Measurements from ENCODE around the gene GNS. TPM values are rescaled to one million over a fixed set of nuclear protein-coding genes. Genes with fewer than 3 reads are reported as not detected.

GNS gene
- total RNA-seq, 1 experiment from 2014 or later: 55.1 TPM

GRCh38 chr12:64742416-64742815 lies 16.8 kb downstream of the GNS start:
- Histone ChIP-seq H3K27me3 (ENCODE audit: low read length) (no peaks in the 10 kb centered on the region), H3K9me2 (replicated peaks; ENCODE audit: low read length) (no peaks in the 10 kb centered on the region), H3K9me3 (ENCODE audit: low read length) (no peaks in the 10 kb centered on the region), H3F3A (ENCODE audit: low read length, unreplicated experiment) (peaks cover 3% of the 10 kb centered on the region), H3K27ac (ENCODE audit: low read length) (no peak overlapping the region), H3K4me3 (ENCODE audit: low read length) (no peak overlapping the region), H3K79me2 (ENCODE audit: low read length) (peaks cover 5% of the 10 kb centered on the region; the same call in 1 of the 2 replicates), H3K4me1 (ENCODE audit: insufficient read depth, low read length) (peaks cover 41% of the 10 kb centered on the region), H2AFZ (ENCODE audit: low read length) (no peak overlapping the region), H4K20me1 (ENCODE audit: low read length) (no peaks in the 10 kb centered on the region), H3K9ac (ENCODE audit: low read length) (no peak overlapping the region), H3K36me3 (ENCODE audit: low read depth, low read length) (peaks cover 26% of the 10 kb centered on the region), H3K4me2 (ENCODE audit: low read length) (no peak overlapping the region)
- intact Hi-C loops (cut with micrococcal nuclease): no loop called here
- DNase-seq (no peak), ATAC-seq (no peak)
- no TSS peak for BruUV-seq (replicated peaks)
- CTCF ChIA-PET: no interaction called here
- POLR2A ChIA-PET (ENCODE audit: unreplicated experiment): no interaction called here
- no peak for TF ChIP-seq EZH2phosphoT487 (IDR thresholded peaks at IDR 0.05; ENCODE audit: borderline replicate concordance, low read length)
- no peak for TF ChIP-seq EZH2 (IDR thresholded peaks at IDR 0.05; ENCODE audit: low read length, unreplicated experiment)
- no peak for TF ChIP-seq CTCF (conservative IDR thresholded peaks at IDR 0.05; ENCODE audit: low read depth, low read length)

DNA sequence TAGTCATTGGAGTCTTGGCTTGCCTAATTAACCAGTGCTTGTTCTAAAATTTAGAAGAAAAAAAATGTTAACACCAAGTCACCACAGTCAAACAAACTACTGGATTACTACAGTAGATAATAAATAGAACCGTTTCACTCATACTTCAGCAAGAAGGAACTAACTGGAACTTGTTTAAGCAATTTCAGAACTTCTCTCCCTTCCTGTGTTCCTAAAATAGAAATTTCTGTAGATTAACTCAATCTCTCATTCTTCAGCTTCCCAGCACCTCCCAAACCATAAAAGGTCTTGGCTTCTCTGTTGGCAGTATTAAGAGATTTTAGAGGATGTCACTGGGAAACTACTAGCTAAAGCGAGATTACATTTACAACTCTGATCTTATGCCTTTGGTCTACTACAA lies 18.6 kb downstream of the GNS start:
- no peak overlapping the region for H3K4me2 ChIP-seq (ENCODE audit: low read length)
- ATAC-seq (no peak), DNase-seq (no peak)
- no peaks in the 10 kb centered on the region for H3K9me2 ChIP-seq (replicated peaks; ENCODE audit: low read length)
- H2AFZ ChIP-seq (ENCODE audit: low read length): no peak overlapping the region
- no peak overlapping the region for H3K27ac ChIP-seq (ENCODE audit: low read length)
- no peak overlapping the region for H3K4me3 ChIP-seq (ENCODE audit: low read length)
- POLR2A ChIA-PET (ENCODE audit: unreplicated experiment): no interaction called here
- no peaks in the 10 kb centered on the region for H3K27me3 ChIP-seq (ENCODE audit: low read length)
- no peaks in the 10 kb centered on the region for H4K20me1 ChIP-seq (ENCODE audit: low read length)
- no TSS peak for BruUV-seq (replicated peaks)
- intact Hi-C loops (cut with micrococcal nuclease): no loop called here
- no peaks in the 10 kb centered on the region for H3F3A ChIP-seq (ENCODE audit: low read length, unreplicated experiment)
- H3K79me2 ChIP-seq (ENCODE audit: low read length): no peaks in the 10 kb centered on the region
- CTCF ChIA-PET: no interaction called here
- H3K9ac ChIP-seq (ENCODE audit: low read length): no peak overlapping the region
- no peak for TF ChIP-seq EZH2phosphoT487 (IDR thresholded peaks at IDR 0.05; ENCODE audit: borderline replicate concordance, low read length)
- H3K9me3 ChIP-seq (ENCODE audit: low read length): no peaks in the 10 kb centered on the region
- peaks cover 39% of the 10 kb centered on the region for H3K36me3 ChIP-seq (ENCODE audit: low read depth, low read length)
- H3K4me1 ChIP-seq (ENCODE audit: insufficient read depth, low read length): peaks cover 23% of the 10 kb centered on the region

DNA sequence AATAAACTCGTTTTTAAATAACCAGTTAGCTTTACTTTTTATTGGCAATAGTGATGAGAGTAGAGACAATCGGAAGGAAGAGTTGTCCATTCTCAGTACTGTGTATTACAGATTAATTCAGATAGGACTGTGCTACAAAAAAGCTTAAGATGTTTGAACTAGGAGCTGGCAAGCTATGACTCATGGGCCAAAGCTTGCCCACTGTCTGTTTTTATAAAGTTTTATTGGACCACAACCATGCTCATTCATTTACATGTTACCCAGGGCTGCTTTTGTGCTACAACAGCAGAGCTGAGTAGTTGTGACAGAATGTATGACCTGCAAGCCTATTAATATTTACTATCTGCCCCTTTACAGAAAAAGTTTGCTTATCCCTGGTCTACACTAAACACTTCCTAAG lies 19.4 kb downstream of the GNS start:
- intact Hi-C loops (cut with micrococcal nuclease): loop anchor here (10.0 kb wide), 1 partner anchor 55 kb away; no protein-coding TSS in a partner anchor
- Histone ChIP-seq H3F3A (ENCODE audit: low read length, unreplicated experiment) (no peaks in the 10 kb centered on the region), H3K4me1 (ENCODE audit: insufficient read depth, low read length) (peaks cover 24% of the 10 kb centered on the region), H3K4me2 (ENCODE audit: low read length) (peak overlapping the region; percentile 0; the same call in 1 of the 2 replicates), H3K9ac (ENCODE audit: low read length) (no peak overlapping the region), H2AFZ (ENCODE audit: low read length) (no peak overlapping the region), H4K20me1 (ENCODE audit: low read length) (no peaks in the 10 kb centered on the region), H3K36me3 (ENCODE audit: low read depth, low read length) (peaks cover 42% of the 10 kb centered on the region), H3K27ac (ENCODE audit: low read length) (no peak overlapping the region), H3K79me2 (ENCODE audit: low read length) (no peaks in the 10 kb centered on the region), H3K9me2 (replicated peaks; ENCODE audit: low read length) (no peaks in the 10 kb centered on the region), H3K4me3 (ENCODE audit: low read length) (no peak overlapping the region), H3K9me3 (ENCODE audit: low read length) (no peaks in the 10 kb centered on the region), H3K27me3 (ENCODE audit: low read length) (no peaks in the 10 kb centered on the region)
- ChIA-PET POLR2A (ENCODE audit: unreplicated experiment) (no interaction called here), CTCF (interaction anchor here (0.6 to 1.0 kb wide), 2 partner anchors 41 to 57 kb away, joined by 4 to 7 read pairs; no protein-coding TSS in a partner anchor)
- BruUV-seq (replicated peaks): no TSS peak
- ATAC-seq (peak; percentile 82), DNase-seq (peak; percentile 82)
- TF ChIP-seq CTCF (conservative IDR thresholded peaks at IDR 0.05; ENCODE audit: low read depth, low read length) (no peak), EZH2phosphoT487 (IDR thresholded peaks at IDR 0.05; ENCODE audit: borderline replicate concordance, low read length) (no peak)

Data from PC-3 (cell line).